NCI-H345 treated with DMSO at 0.1 percent for 48 hours (cell line): ENCODE results near the gene SMIM36.
"Not testable (repeated sequence)": the region's sequence is repeated elsewhere in the genome, so short reads cannot be mapped to it uniquely, and the experiment has no call there.

ENCODE experiments used
- DNase-seq: peaks from one replicate; lab custom pipeline; 2025; ENCODE audit not compliant: unreplicated experiment; lab: John Stamatoyannopoulos, UW

SMIM36 gene

DNA sequence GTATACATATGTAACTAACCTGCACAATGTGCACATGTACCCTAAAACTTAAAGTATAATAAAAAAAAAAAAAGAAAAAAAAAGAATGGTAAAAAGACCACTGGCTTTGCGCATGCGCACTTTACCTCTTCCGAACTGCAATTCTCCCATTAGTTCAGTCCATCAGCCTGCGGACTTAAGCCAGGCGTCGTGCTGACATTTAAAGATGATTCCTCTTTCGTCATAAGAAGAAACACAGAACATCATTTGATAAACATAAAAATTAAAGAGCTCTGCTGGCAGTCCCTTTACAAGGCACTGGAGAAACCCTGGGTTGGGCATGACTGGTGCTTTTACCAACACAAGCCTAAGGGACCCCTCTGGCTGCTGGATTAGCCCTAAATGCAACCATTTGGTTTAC is 3.6 kb downstream of the SMIM36 start:
- DNase-seq: not testable (repeated sequence)

DNA sequence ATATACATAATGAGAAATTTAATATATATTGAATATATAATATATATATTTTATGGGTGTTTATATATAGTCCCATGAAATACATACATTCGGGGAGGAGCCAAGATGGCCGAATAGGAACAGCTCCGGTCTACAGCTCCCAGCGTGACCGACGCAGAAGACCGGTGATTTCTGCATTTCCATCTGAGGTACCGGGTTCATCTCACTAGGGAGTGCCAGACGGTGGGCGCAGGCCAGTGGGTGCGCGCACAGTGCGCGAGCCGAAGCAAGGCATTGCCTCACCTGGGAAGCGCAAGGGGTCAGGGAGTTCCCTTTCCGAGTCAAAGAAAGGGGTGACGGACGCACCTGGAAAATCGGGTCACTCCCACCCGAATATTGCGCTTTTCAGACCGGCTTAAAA is 9.6 kb downstream of the SMIM36 start:
- not testable (repeated sequence) for DNase-seq

DNA sequence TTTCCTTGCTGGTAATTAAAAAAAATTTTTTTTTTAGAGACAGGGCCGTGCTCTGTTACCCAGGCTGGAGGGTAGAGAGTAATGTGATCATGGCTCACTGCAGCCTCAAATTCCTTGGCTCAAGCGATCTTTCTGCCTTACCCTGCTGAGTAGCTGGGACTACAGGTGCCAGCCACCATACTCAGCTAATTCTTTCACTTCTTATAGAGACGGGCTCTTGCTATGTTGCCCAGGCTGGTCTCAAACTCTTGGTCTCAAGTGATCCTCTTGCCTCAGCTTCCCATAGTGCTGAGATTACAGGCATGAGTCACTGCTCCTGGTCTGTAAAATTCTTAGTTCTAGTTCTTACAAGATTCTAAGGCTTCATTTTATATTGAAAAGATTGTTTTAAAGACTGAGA is 11.1 kb downstream of the SMIM36 start:
- DNase-seq: no peak

DNA sequence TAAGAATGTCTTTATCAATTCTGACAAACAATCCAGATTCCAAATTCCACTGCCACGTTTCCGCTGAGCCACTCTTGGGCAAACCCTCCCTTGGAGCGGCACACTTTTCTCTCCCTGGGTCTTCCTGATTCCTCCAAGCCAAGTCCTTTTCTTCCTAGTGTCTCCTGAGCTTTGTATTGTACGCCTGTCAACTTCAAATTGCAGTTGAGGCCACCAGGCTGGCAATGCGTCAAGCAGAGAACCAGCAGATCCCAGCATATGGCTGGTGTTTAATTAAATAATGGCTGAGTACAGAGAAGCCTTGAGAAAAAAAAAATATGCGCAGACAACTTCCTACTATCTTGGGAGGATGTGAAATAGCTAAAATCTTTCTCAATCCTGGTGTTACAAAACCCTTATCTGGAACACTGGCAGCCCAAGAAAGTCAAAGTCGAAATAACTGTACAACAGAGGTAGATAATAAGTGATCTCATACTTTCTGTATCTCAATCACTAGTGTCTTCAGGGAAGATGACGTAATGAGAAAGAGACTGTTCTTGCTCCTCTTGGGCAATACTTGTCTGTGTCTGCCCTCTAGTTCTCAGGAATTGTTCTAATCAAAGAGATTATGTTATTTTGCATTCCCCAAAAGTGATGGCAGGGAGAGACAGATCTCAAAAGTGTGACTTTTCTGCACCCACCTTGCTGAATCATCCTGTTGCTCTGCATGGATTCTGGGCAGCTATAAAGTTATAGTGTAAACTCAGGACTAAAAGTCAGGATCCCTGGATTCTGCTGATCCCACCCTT is 15.0 kb downstream of the SMIM36 start:
- no peak for DNase-seq

DNA sequence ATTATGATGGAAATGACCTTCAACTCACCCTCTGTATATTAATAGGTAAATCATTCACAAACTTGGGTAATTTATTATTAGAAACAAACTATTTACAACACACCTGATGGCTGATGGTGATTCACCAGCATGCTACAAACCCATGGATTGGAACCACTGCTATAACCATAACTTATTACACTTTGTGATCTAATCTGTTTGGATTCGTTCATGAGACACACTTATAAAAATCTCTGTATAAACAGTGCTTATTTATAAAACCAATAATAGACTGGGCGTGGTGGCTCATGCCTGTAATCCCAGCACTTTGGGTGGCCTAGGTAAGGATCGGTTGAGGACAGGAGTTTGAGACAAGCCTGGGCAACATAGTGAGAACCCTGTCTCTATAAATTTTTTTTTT is 16.0 kb downstream of the SMIM36 start:
- no peak for DNase-seq

DNA sequence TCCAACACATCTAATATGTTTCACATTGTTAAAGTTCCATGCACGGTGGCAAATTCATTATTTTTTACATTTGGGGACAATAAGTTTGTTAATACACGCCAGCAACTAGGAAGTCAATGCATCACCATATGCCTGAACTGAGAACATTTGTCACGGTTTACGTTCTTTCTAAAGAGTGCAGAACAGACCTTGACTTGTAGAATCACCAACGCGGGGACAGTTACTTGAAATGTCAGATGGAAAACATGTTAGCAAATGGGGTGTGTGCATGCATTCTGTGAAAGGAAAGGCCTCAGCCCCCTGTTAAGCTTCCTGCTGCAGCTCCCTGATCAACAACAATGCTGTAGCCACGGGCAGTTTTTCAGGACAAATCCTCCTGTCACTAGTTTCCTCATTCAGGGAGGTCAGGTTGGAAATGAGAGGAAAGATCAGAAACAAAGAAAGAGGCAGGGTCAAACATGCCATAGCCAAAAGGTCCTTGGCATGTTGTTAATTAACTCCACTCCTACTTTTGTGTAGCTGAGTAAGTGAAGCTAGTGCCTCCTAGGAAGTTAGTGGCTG is 18.4 kb downstream of the SMIM36 start:
- DNase-seq: no peak

DNA sequence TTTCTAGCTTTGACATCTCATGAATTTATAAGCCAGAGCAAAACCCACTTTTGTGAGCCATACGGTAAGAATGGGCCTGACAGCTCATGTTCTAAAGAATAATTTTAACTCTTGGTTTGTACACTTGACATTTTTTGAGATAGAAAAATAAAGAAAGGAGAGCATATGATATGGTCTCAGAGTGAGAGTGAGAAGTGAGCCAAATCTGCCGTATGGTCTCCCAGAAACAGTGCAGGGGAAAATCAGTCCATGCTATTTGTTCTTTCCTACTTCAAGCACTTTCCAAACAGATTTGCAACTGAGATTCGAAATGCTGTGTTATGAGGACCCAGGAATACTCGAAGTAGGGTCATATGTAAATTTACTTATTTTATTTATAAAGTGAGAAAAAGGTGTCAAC is 20.9 kb downstream of the SMIM36 start:
- DNase-seq: no peak

DNA sequence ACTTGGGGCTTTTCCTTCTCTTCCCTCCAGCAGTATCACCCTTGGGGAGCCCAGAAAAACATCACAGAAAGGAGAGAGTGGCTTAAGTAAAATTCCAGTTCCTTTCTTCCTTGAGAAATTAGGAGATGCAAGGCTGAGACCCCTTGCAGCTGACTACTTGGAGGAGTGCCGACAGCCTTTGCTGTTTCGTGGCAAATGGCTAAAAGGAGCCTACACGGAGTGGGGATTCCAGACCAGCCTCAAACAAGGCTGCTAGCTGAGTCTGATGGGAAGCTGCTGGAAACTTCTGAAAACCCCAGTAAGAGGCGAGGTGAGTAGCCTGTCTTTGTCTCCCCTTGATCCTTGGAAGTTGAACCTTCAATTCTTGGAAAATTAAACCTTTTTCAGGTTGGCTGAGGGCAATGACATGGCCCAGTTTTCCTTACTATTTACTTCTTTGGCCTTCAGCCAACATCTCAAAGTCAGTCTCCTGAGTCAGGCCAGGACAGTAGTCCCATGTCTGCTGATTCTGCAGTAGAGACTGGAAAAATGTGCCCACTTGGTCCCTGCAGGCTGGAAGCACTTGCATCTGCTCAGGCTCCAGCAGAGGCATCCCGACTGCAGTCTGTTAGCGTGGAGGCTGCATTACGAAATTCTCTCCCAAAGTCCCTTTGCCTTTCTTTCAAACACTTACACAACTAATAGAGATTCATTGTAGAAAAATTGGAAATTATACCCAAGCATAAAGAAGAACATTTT is 23.4 kb downstream of the SMIM36 start:
- no peak for DNase-seq

DNA sequence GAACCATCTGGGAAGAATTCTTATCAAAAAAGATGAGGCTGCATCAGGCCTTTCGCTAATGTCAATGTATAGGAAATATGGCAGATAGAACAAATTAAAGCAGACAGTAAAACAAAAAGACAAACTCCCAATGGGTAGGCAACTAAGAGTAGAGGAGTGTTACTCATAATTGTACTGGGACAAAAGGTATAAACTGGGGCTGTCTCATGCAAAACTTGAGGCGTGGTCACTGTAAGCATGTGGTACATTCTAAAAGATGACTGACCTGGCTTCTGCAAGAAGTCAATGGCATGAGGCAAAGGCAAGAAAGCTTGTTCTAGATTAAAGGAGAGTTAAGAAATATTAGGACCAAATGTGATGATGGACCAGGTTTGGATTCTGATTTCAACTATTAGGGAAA is 26.7 kb downstream of the SMIM36 start:
- DNase-seq: no peak

DNA sequence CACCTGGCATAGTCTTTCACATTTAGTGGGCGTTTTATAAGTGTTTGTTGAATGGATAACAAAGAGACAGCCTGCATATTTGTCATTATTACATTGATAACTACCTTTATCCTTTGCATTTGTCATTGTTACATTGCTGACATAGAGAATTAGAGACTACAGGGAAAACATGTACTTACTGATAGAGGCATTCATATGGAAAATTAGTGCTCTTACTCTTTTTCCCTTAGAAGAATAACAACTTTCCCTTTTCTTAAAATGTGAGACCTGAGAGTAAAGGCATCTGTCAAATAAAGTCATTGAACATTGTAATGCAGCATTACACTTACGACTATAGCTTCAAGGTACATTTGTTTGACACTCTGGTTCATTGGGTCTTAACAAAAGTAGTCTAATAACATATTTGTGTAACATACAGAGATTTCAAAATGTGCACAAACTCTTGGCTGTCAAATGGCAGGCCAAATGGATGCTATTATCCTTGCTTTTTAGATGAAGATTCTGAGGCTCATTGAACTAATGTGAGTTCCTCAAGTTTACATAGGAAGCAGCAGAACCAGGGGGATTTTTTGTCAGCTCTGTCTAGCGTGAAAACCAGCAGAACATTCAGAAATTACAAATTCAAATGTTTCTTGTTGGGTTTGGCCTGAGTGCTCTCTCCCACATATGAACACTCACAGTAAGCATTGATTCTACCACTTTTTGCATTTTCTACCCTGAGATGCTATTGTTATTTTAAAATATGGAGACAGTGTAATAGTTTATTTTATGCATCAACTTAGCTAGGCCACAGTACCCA is 28.5 kb downstream of the SMIM36 start:
- DNase-seq: no peak

DNA sequence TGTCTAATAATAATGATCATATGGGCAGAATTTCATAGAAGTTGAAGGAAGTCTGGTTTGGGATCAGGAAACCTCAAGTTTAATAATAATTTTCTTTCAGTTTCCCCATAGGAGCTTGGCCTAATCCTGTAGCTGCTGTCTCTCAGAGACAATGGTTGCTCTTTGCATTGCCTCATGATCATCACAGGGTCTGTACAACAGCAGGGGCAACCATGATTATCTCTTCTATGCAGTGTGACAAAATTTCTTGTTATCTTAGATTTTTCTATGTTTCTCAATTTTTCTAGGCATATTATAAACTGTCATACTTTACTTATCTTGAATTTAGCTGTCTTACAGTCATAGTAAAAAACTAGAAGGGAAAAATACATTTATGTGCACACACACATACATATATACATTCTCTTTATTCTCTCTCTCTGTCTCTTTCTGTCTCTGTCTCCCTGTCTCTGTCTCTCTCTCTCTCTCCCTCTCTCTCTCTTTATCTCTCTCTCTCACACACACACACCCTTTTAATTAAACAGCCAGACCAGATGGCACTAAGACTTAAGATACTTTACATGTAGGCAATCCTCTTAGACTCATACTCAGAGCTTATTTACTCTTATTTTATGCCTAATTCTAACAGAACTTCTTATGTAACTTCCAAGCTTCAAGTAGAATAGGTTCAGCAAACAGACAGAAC is 30.5 kb downstream of the SMIM36 start:
- no peak for DNase-seq

DNA sequence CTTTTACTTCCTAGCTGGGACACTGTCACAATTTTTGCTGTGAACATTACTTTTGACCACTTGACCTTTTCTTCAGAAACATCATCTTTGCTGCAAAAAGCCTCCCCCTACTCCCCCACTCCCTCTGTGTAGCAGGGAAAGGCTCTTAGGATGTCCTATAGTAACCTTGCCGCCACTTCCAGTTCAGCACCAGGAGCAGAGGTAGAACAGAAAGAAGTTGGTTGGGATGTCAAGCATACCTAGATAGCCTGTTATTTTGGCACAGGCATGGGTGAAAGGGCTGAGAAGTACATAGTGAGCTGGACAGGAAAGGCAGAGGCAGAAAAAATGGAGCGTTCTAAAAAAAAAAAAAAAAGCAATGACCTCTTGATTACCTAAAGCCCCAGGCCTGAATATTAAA is 31.3 kb downstream of the SMIM36 start:
- DNase-seq: no peak

DNA sequence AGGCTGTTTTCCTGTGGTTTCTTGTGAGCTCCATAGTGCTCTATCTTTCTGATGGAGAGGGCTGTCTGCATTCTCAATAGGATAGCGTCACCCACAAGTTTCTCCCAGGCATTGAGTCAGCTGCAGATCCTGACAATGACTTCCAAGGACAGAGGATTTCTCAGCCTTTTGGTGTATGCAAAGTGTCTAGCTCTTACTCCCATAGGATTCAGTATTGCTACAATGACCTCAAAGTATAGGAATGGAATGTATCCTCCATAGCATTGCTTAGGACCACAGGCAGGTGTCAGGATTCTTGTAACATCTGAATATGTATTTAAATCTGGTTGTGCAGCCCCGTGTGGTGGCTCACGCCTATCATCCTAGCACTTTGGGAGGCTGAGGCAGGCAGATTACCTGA is 32.3 kb downstream of the SMIM36 start:
- no peak for DNase-seq

DNA sequence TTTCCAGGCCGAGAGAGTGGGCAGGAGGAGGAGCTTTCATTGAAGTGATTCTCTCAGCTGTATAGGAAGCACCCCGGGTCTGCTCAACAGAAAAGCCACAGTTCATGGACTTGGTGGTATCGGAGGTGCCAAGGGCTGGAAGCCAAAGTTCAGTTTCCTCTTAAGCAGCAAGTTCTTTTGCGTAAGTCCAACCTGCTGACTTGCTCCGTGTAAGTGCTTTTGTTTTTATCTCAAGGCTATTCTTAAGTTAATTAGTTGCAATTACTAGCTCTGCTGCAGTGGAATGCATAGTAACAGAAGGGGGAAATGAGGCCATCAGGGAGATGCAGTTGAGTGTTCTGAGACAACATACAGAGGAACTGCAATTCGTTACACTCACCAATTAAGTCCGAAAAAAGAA is 44.6 kb downstream of the SMIM36 start:
- DNase-seq: no peak

DNA sequence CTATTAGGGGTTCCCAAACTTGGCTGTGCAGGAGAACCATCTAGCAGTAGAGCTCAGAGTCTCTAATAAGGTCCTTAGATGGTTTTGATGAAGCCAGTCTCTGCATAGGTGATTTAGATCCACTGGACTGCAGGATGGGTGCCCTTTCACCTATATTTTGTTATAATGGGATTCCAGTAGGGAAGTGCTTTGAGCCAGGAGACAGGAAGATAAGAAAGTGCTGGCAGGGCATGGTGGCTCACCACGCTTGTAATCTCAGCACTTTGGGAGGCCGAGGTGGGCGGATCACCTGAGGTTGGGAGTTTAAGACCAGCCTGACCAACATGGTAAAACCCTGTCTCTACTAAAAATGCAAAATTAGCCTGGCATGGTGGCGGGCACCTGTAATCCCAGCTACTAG is 45.5 kb downstream of the SMIM36 start:
- not testable (repeated sequence) for DNase-seq

DNA sequence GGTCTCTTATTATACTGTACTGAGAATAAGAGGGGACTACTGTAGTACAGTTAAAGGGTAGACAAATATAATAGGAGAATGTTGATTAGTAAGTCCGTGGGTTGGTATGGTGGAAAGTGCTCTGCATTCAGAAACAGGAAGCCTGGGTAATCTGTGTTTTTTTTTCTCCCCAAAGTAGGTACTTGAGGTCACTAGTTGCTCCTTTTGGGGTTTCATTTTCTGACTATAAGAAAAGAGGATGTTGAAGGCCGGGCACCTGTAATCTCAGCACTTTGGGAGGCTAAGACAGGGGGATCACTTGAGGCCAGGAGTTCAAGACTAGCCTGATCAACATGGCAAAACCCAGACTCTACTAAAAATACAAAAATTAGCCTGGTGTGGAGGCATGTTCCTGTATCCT is 47.7 kb downstream of the SMIM36 start:
- DNase-seq: no peak

DNA sequence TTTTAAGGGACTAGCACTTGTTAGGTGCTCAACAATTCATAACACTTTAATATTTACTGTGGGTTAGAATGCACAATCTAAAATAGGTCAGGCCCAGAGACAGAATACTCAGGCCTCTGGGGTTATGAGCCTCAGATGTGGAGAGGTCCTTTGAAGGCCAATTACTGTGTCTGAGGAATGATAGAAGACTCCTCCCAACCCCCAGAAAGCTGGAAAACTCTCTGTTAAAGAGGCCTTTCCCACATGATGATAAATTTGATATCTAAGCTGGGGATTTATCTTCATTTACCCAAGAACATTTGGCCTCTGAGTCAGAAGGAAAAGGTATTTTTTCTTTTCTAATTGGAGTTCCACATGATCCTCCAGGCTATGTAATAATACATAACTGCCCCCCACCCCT is 48.5 kb downstream of the SMIM36 start:
- DNase-seq: no peak

DNA sequence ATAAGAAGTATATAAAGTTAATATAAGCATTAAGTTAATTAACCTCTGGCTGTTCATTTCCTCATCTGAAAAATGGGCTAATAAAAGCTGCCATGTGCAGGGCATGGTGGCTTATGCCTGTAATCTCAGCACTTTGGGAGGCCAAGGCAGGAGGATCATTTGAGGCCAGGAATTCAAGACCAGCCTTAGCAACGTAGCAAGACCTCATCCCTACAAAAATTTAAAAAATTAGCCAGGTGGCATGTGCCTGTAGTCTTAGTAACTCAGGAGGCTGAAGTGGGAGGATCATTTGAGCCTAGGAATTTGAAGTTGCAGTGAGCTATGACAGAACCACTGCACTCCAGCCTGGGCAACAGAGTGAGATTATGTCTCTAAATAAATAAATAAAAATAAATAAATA is 49.0 kb downstream of the SMIM36 start:
- DNase-seq: no peak

DNA sequence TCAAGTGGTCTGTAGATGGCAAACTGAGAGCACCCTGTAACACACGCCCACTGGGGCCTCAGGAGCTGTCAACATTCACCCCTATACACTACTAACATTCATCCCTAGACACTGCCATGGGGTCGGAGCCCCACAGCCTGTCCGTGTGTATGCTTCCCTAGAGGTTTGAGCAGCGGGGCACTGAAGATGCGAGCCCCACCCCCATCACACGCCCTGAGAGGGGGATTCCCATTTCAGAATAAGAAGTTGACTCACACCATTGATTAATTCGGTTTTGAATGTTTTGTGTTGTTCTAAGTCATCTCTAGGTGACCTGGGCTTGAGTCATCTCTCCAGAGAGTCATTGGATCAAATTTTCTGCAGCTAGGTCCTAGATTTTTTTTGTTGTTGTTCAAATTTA is 52.3 kb downstream of the SMIM36 start:
- DNase-seq: no peak

DNA sequence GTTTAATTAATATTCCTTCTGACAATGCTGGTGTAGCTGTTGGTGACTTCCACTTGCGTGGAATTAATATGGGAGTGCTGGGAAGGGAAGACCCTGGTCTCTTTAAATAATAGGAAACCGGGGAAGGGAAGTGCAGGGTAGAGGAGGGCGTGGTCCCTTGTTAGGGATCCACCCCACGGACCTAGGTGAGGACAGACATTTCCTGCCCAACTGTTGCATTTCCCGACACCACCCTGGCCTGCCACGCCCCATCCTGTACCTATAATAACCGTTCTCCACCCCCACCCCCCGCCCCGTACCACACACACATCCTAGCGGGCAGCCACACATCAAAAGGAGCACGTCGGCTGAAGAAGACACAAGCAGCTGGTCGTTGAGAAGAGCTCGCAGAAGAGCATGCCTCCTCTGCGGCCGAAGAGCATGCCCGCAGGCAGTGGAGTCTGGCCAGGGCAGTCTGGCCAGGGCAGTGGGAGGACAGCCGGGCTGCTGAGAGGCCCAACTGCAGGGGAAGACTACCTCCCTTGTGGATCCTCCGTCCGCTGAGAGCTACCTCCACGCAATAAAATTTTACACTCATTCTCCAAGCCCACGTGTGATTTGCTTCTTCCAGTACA is 52.9 kb downstream of the SMIM36 start:
- no peak for DNase-seq
